Forelimb muscle (tissue), 1 donor: ENCODE results near the gene C4BPA. TPM values are rescaled to one million over a fixed set of nuclear protein-coding genes. Genes with fewer than 3 reads are reported as not detected.

Experiments used
- DNase-seq: peaks from one replicate; pipeline ENCODE4 v3.0.0-alpha.2; 2013; ENCODE audit warnings: low read depth
- polyA plus RNA-seq: library from polyadenylated mRNA; unstranded; fragments of 120-200 nt; gene quantifications from one replicate; pipeline ENCODE4 v1.2.1, GENCODE V29; 2013; ENCODE audit not compliant: insufficient read length

The C4BPA gene
- polyA plus RNA-seq, 1 donor: 0.47 TPM

DNA sequence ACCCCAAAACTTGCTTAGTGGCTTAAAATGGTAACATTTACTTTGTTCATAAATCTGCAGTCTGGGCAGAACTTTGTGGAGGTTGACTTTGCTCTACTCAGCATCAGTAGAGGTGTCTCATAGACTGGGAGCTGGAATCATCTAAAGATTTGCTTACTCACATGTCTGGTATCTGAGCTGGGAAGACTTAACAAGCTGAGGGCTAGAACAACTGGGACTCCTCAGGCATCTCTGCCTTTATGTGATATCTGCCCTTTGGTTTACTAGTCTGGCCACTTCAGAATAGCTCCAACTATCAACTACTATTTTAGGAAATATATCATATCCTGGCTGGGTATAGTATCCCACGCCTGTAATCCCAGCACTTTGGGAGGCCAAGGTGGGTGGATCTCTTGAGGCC lies 82.5 kb downstream of the C4BPA start:
- no peak for DNase-seq

DNA sequence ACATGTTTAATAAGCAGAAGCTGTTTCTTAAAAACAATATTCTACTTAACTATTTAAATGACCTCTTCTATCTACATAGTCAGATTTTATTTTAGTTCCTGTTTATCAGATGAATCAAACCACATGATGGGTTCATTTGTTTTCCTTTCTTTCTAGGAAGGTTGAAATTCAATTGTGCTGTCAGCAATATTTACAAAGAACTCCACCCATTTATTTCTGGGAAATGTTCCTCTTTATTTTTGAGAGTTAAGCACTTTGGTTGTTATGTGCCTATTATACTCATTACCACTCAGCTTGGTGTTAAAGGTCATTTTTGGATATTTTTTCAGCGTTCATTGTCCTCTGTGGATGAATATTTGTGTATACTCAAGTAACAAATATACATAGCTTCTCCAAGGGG lies 84.9 kb downstream of the C4BPA start:
- DNase-seq: no peak

DNA sequence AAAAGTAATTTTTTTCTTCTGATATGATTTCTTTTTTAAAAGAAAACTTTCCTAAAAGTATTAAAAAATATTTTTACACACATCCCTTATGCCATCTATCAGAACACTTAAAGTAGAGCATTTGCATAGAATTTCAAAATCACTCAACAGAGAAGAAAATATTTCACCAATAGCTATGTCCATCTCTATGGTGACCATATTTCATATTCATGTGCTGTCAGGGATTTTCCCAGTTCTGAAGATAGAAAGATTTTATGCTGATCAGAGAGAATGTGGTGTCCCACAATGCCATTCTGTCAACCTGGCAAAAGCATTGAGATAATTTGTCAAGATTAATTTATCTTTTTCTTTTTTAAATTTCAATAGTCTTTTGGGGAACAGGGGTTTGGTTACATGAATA lies 87.0 kb downstream of the C4BPA start:
- no peak for DNase-seq

DNA sequence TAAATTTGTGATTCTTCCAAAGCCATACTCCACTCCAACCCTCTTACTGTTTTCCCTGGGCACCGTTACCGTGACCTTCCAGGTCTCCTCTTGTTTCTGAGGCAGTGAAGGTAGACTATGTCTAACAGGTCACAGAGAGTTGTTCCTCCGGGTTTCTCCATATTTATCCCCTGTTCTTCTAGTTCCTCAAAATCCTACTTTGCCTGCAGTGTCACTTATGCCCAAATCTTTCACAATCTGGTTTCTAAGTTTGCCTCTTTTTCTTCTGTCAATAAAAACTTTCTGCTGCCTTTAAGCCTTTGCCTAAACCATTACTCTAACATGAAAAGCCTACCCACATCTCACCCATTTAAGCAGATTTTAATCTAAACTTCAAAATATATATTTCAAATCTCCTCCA lies 87.7 kb downstream of the C4BPA start:
- DNase-seq: no peak

DNA sequence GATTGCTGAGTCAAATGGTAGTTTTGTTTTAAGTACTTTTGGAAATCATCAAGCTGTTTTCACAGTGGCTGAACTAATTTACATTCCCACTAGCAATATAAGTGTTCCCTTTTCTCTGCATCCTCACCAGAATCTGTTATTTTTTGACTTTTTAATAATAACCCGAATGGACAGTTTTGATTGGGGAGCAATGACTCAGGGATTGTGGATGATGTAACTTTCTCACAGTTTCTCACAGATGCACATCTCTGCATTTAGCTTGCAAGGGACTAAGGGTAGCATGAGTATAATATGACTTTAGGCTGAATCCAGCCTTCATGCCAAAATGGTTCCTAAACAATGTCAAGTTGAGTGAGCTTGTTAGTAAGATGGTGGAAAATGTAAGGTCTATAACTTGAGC lies 90.2 kb downstream of the C4BPA start:
- no peak for DNase-seq

Other genes starting within 250 kb of the C4BPA start
- gene IL20, start 238.6 kb upstream of the C4BPA start, polyA plus RNA-seq: not detected
- 0.14 TPM for gene IL24, start 206.8 kb upstream of the C4BPA start, polyA plus RNA-seq
- 1.2 TPM for gene FCMR, start 182.3 kb upstream of the C4BPA start, polyA plus RNA-seq
- gene PIGR, start 157.8 kb upstream of the C4BPA start, polyA plus RNA-seq: not detected
- not detected for gene FCAMR, start 133.8 kb upstream of the C4BPA start, polyA plus RNA-seq
- gene C1orf116, start 71.5 kb upstream of the C4BPA start, polyA plus RNA-seq: 0.08 TPM
- 6.8 TPM for gene YOD1, start 53.0 kb upstream of the C4BPA start, polyA plus RNA-seq
- 8.8 TPM for gene PFKFB2, start 51.0 kb upstream of the C4BPA start, polyA plus RNA-seq
- gene C4BPB, start 15.4 kb upstream of the C4BPA start, polyA plus RNA-seq: 0.18 TPM
- gene CD55, start 217.4 kb downstream of the C4BPA start, polyA plus RNA-seq: 15.2 TPM